Measurements from ENCODE around the gene KLF11.

KLF11 gene

GRCh38 chr2:10016802-10017258 lies 26.5 kb upstream of the KLF11 start:
- H3K4me1 ChIP-seq (ENCODE audit: insufficient read depth, low read length), result no peaks in the 10 kb centered on the region
- 84% methylated on average over 8 of the region's 8 CpGs for WGBS
- no peak overlapping the region for H3K4me3 ChIP-seq (ENCODE audit: low read length)
- no peaks in the 10 kb centered on the region for H3K9me3 ChIP-seq (ENCODE audit: insufficient read depth, low read depth, low read length)
- H3K27me3 ChIP-seq (ENCODE audit: insufficient read depth, low read length), result no peaks in the 10 kb centered on the region
- no peaks in the 10 kb centered on the region for H3K36me3 ChIP-seq (ENCODE audit: insufficient read depth, low read length)
- no peak overlapping the region for H3K27ac ChIP-seq (ENCODE audit: low read depth, low read length)
- no peak overlapping the region for H3K9ac ChIP-seq (ENCODE audit: low read depth, low read length)

DNA sequence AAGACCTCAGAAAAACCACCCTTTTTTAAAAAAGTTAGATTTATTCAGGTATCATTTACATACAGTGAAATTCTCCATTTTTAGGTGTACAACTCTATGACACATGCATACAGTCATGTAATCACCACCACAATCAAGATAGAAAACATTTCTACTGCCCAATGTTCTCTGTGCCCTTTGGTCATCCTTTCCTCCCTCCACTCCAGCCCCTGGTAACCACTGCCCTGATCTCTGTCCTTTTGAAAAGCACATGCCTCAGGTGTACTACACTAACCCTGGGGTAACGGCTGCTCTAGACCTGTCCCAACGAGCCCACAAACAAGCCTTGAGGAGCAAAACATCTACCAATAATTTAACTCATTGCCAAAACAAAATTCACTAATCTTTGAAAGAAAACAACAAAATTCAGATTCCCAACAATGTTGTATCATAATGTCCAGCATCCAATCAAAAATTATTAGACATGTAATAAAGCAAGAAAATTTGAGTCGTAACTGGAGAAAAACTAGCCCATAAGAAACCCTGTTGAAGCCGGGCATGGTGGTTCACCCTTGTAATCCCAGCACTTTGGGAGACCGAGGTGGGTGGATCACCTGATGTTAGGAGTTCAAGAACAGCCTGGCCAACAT lies 25.9 kb upstream of the KLF11 start:
- no peak overlapping the region for H3K4me3 ChIP-seq (ENCODE audit: low read length)
- no peaks in the 10 kb centered on the region for H3K9me3 ChIP-seq (ENCODE audit: insufficient read depth, low read depth, low read length)
- no peaks in the 10 kb centered on the region for H3K36me3 ChIP-seq (ENCODE audit: insufficient read depth, low read length)
- H3K27me3 ChIP-seq (ENCODE audit: insufficient read depth, low read length), result no peaks in the 10 kb centered on the region
- no peak overlapping the region for H3K9ac ChIP-seq (ENCODE audit: low read depth, low read length)
- no peaks in the 10 kb centered on the region for H3K4me1 ChIP-seq (ENCODE audit: insufficient read depth, low read length)
- WGBS, result 91% methylated on average over 5 of the region's 5 CpGs
- no peak overlapping the region for H3K27ac ChIP-seq (ENCODE audit: low read depth, low read length)

DNA sequence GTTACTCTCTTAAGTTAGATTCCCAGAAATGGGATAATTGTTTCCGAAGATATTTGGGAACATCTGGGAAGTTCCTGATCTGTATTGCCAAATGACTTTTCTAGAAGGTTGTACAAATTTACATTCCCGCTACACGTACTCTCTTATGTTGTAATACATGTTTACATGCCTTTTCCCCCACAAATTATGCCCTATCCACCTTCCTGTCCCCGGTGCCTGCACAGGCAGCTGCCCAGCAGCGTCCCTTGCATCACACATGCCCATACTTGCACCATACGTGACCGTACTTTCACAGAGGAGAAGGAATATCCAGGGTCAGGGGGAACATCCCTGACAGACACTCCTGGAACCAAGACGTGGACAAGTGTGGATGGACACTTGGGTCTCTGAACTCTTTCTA lies 24.2 kb upstream of the KLF11 start:
- H3K9ac ChIP-seq (ENCODE audit: low read depth, low read length), result no peak overlapping the region
- H3K4me1 ChIP-seq (ENCODE audit: insufficient read depth, low read length), result no peaks in the 10 kb centered on the region
- H3K9me3 ChIP-seq (ENCODE audit: insufficient read depth, low read depth, low read length), result no peaks in the 10 kb centered on the region
- H3K4me3 ChIP-seq (ENCODE audit: low read length), result no peak overlapping the region
- no peak overlapping the region for H3K27ac ChIP-seq (ENCODE audit: low read depth, low read length)
- H3K36me3 ChIP-seq (ENCODE audit: insufficient read depth, low read length), result no peaks in the 10 kb centered on the region
- no peaks in the 10 kb centered on the region for H3K27me3 ChIP-seq (ENCODE audit: insufficient read depth, low read length)
- WGBS, result 90% methylated on average over 8 of the region's 8 CpGs

DNA sequence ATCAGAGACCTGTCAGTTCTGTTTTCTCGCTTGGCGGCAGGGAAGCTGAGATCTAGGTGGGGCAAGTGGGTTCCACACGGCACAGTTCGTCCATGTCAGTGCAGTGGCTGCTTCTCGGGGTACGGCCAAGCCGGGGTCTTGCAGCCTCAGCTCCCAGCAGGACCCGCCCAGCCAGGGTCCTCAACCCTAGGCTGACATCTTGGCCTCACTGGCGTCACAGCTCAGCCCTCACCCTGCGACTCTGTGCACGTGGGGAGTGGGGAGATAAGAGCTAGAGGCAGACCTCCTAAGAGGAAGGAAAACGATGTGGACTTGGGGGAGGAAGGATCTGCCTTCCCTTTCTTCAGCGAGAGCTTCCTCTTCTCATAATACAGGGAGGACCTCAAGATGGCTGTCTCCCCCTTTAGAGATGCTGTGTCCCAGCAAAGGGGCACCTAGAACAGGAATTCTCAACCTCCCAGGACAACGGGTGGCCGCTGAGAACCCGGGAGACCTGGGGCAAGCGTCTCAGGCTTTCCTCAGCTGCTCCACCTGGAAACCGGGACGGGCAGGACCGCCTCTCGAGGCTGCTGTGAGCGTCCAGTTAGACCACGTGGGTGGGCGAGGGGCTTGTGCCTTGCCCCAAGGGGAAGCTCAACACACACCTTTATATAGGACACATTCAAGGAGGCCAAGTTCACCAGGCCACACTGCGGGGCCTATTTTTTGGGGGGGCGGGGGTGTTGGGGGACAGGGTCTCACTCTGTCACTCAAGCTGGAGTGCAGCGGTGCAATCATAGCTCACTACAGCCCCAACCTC lies 23.5 kb upstream of the KLF11 start:
- no peaks in the 10 kb centered on the region for H3K36me3 ChIP-seq (ENCODE audit: insufficient read depth, low read length)
- 85% methylated on average over 27 of the region's 27 CpGs for WGBS
- no peak overlapping the region for H3K4me3 ChIP-seq (ENCODE audit: low read length)

GRCh38 chr2:10022041-10022421 lies 21.3 kb upstream of the KLF11 start:
- WGBS, result 92% methylated on average over 16 of the region's 16 CpGs
- H3K27ac ChIP-seq (ENCODE audit: low read depth, low read length), result no peak overlapping the region
- H3K36me3 ChIP-seq (ENCODE audit: insufficient read depth, low read length), result no peaks in the 10 kb centered on the region
- no peaks in the 10 kb centered on the region for H3K4me1 ChIP-seq (ENCODE audit: insufficient read depth, low read length)
- H3K27me3 ChIP-seq (ENCODE audit: insufficient read depth, low read length), result no peaks in the 10 kb centered on the region
- no peak overlapping the region for H3K9ac ChIP-seq (ENCODE audit: low read depth, low read length)
- H3K9me3 ChIP-seq (ENCODE audit: insufficient read depth, low read depth, low read length), result no peaks in the 10 kb centered on the region
- H3K4me3 ChIP-seq (ENCODE audit: low read length), result no peak overlapping the region

More for the DNA sequence above, 23.5 kb upstream of the KLF11 start:
- no peaks in the 10 kb centered on the region for H3K9me3 ChIP-seq (ENCODE audit: insufficient read depth, low read depth, low read length)
- no peak overlapping the region for H3K27ac ChIP-seq (ENCODE audit: low read depth, low read length)
- H3K27me3 ChIP-seq (ENCODE audit: insufficient read depth, low read length), result no peaks in the 10 kb centered on the region
- no peak overlapping the region for H3K9ac ChIP-seq (ENCODE audit: low read depth, low read length)
- H3K4me1 ChIP-seq (ENCODE audit: insufficient read depth, low read length), result no peaks in the 10 kb centered on the region

DNA sequence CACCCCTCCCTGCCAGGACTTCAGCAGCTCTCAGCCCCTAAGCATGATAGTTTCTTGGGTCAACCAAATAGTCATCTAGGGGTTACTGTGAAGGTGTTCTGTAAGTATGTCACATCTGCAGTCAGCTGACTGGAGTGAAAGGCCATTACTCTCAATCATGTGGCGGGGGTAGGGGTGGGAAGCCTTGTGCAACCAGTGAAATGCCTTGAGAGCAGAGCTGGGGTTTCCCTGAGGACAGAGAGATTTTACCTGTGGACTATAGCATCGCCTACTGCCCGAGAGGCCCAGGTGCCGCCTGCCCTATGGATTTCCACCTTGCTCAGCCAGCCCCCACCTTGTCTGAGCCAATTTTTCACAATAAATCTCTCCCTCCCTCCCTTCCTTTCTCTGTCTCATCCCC lies 20.9 kb upstream of the KLF11 start:
- Histone ChIP-seq H3K4me1 (ENCODE audit: insufficient read depth, low read length) (no peaks in the 10 kb centered on the region), H3K36me3 (ENCODE audit: insufficient read depth, low read length) (no peaks in the 10 kb centered on the region), H3K27me3 (ENCODE audit: insufficient read depth, low read length) (no peaks in the 10 kb centered on the region), H3K27ac (ENCODE audit: low read depth, low read length) (no peak overlapping the region), H3K9me3 (ENCODE audit: insufficient read depth, low read depth, low read length) (no peaks in the 10 kb centered on the region), H3K4me3 (ENCODE audit: low read length) (no peak overlapping the region), H3K9ac (ENCODE audit: low read depth, low read length) (no peak overlapping the region)
- 94% methylated on average over 4 of the region's 4 CpGs for WGBS

DNA sequence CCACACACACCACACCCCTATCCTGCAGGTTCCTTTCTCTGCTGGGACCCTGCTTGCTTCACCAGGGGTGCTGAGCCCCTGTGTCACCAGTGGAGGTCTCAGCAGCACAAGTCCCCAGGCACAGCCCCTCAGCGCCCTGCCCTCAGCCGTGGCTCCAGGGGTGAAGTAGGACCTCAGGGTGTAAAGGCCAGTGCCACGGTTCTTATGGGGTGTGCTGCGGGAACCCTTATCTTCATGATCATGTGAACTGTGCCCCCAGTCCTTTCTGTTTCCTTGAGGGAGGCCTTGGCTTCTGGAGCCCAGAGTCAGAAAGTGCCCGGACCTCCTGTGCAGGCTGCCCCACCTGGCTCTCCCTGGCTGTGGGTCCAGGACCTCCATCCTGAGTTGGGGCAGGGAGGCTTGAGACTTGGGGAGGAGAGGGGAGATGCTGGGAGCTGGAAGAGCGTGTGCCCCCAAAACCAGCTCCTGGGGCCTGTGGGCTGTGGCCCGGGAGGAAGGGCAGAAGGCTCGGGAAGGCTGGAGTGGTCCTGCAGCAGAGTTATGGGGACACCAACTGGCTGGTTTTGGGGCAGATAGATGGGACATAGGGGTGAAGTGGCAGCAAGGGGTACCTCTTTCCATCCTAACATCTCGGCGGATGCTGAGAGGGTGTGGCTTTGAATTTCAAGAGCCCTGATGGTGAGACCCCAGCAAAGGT lies 20.2 kb upstream of the KLF11 start:
- H3K27me3 ChIP-seq (ENCODE audit: insufficient read depth, low read length), result no peaks in the 10 kb centered on the region
- H3K27ac ChIP-seq (ENCODE audit: low read depth, low read length), result no peak overlapping the region
- H3K4me3 ChIP-seq (ENCODE audit: low read length), result no peak overlapping the region
- H3K9me3 ChIP-seq (ENCODE audit: insufficient read depth, low read depth, low read length), result no peaks in the 10 kb centered on the region
- H3K9ac ChIP-seq (ENCODE audit: low read depth, low read length), result no peak overlapping the region
- H3K36me3 ChIP-seq (ENCODE audit: insufficient read depth, low read length), result no peaks in the 10 kb centered on the region
- WGBS, result 90% methylated on average over 10 of the region's 10 CpGs
- no peaks in the 10 kb centered on the region for H3K4me1 ChIP-seq (ENCODE audit: insufficient read depth, low read length)

- H3K4me1 ChIP-seq (ENCODE audit: insufficient read depth, low read length), result peaks cover 19% of the 10 kb centered on the region
- H3K27ac ChIP-seq (ENCODE audit: low read depth, low read length), result no peak overlapping the region
- H3K36me3 ChIP-seq (ENCODE audit: insufficient read depth, low read length), result no peaks in the 10 kb centered on the region
- H3K9ac ChIP-seq (ENCODE audit: low read depth, low read length), result no peak overlapping the region
- H3K9me3 ChIP-seq (ENCODE audit: insufficient read depth, low read depth, low read length), result no peaks in the 10 kb centered on the region
- H3K27me3 ChIP-seq (ENCODE audit: insufficient read depth, low read length), result no peaks in the 10 kb centered on the region
- 92% methylated on average over 8 of the region's 8 CpGs for WGBS
- H3K4me3 ChIP-seq (ENCODE audit: low read length), result no peak overlapping the region
These were observed 16.3 kb upstream of the KLF11 start for GRCh38 chr2:10026940-10027569.

- WGBS, result 92% methylated on average over 16 of the region's 16 CpGs
- Histone ChIP-seq H3K27ac (ENCODE audit: low read depth, low read length) (no peak overlapping the region), H3K9me3 (ENCODE audit: insufficient read depth, low read depth, low read length) (no peaks in the 10 kb centered on the region), H3K4me1 (ENCODE audit: insufficient read depth, low read length) (peaks cover 19% of the 10 kb centered on the region), H3K36me3 (ENCODE audit: insufficient read depth, low read length) (no peaks in the 10 kb centered on the region), H3K9ac (ENCODE audit: low read depth, low read length) (no peak overlapping the region), H3K4me3 (ENCODE audit: low read length) (no peak overlapping the region), H3K27me3 (ENCODE audit: insufficient read depth, low read length) (no peaks in the 10 kb centered on the region)
These were observed 15.6 kb upstream of the KLF11 start for GRCh38 chr2:10027660-10028330.

DNA sequence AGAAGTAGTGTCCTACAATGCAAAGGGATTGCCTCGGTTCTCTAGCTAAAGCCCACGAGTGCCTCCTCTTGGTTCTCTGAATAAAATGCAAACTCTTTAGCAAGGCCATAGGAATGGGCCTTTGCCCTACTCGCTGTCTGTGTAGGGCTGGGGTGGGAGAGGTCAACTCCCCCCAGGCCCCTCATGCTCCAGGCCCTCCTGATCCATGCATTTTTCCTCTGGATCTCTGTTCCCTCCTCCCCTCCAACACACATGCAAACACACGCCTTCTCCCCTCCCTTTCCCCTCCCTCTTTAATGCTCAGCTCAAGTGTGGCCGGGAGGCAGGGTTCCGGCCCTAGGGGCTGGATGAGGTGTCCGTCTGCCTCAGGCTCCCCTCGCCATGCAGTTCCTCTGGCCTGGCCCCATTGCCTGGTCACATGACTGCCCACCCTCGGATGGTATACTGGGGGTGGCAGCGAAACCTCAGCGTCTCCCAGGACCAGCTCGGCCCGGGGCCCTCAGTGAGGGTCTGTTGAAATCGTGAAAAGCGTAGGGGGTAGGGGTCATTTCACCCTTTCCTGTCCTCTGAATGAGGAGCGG lies 14.9 kb upstream of the KLF11 start:
- H3K27ac ChIP-seq (ENCODE audit: low read depth, low read length), result no peak overlapping the region
- H3K27me3 ChIP-seq (ENCODE audit: insufficient read depth, low read length), result no peaks in the 10 kb centered on the region
- peaks cover 19% of the 10 kb centered on the region for H3K4me1 ChIP-seq (ENCODE audit: insufficient read depth, low read length)
- H3K9me3 ChIP-seq (ENCODE audit: insufficient read depth, low read depth, low read length), result no peaks in the 10 kb centered on the region
- no peak overlapping the region for H3K9ac ChIP-seq (ENCODE audit: low read depth, low read length)
- H3K4me3 ChIP-seq (ENCODE audit: low read length), result no peak overlapping the region
- H3K36me3 ChIP-seq (ENCODE audit: insufficient read depth, low read length), result no peaks in the 10 kb centered on the region
- 41% methylated on average over 15 of the region's 16 CpGs for WGBS
